ENCODE results near the gene PCNA.

Gene PCNA

DNA sequence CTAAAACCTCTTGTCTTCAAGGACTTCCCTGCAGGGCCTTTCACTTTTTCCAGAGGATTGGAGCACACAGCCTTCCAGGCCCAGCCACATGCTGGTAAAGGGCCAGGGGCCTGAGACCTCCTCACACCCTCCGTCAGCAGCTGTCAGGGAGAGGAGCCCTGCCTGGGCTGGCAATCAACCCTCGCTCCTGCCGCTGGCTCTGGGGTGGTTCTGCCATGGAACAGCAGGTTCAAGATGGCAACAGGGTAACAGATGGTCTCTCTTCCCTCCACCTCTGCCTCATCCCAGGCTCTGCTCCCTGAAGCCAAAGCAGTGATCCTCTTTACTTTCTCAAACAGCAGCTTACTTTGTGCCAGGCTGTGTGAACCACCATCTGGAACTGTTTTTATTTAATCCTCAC lies 23.8 kb downstream of the PCNA start:
- H3K27ac ChIP-seq = no peak overlapping the region
- no peak overlapping the region for H3K4me3 ChIP-seq (ENCODE audit: low read depth, low read length)
- TF ChIP-seq, protein P1, sequence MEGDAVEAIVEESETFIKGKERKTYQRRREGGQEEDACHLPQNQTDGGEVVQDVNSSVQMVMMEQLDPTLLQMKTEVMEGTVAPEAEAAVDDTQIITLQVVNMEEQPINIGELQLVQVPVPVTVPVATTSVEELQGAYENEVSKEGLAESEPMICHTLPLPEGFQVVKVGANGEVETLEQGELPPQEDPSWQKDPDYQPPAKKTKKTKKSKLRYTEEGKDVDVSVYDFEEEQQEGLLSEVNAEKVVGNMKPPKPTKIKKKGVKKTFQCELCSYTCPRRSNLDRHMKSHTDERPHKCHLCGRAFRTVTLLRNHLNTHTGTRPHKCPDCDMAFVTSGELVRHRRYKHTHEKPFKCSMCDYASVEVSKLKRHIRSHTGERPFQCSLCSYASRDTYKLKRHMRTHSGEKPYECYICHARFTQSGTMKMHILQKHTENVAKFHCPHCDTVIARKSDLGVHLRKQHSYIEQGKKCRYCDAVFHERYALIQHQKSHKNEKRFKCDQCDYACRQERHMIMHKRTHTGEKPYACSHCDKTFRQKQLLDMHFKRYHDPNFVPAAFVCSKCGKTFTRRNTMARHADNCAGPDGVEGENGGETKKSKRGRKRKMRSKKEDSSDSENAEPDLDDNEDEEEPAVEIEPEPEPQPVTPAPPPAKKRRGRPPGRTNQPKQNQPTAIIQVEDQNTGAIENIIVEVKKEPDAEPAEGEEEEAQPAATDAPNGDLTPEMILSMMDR (IDR thresholded peaks at IDR 0.05) = no peak
- no peak overlapping the region for H2AFZ ChIP-seq
- no peak overlapping the region for H3K4me2 ChIP-seq (ENCODE audit: low read length)
- no peaks in the 10 kb centered on the region for H3K9me3 ChIP-seq (ENCODE audit: control insufficient read depth, low read length)
- H3K36me3 ChIP-seq (ENCODE audit: control insufficient read depth, insufficient read depth, low read length) = no peaks in the 10 kb centered on the region
- H3K27me3 ChIP-seq (ENCODE audit: control insufficient read depth, insufficient read depth, low read length) = no peaks in the 10 kb centered on the region
- no peak overlapping the region for H3K9ac ChIP-seq
- no peaks in the 10 kb centered on the region for H3K79me2 ChIP-seq
- no peaks in the 10 kb centered on the region for H3K4me1 ChIP-seq

GRCh38 chr20:5095454-5095853 lies 24.3 kb downstream of the PCNA start:
- no peak overlapping the region for H3K9ac ChIP-seq
- no peak overlapping the region for H3K4me3 ChIP-seq (ENCODE audit: low read depth, low read length)
- TF ChIP-seq, protein P1 (IDR thresholded peaks at IDR 0.05) = no peak
- H3K9me3 ChIP-seq (ENCODE audit: control insufficient read depth, low read length) = no peaks in the 10 kb centered on the region
- H3K27ac ChIP-seq = no peak overlapping the region
- no peaks in the 10 kb centered on the region for H3K27me3 ChIP-seq (ENCODE audit: control insufficient read depth, insufficient read depth, low read length)
- H2AFZ ChIP-seq = no peak overlapping the region
- H3K36me3 ChIP-seq (ENCODE audit: control insufficient read depth, insufficient read depth, low read length) = no peaks in the 10 kb centered on the region
- H3K79me2 ChIP-seq = no peaks in the 10 kb centered on the region
- no peak overlapping the region for H3K4me2 ChIP-seq (ENCODE audit: low read length)
- H3K4me1 ChIP-seq = no peaks in the 10 kb centered on the region

DNA sequence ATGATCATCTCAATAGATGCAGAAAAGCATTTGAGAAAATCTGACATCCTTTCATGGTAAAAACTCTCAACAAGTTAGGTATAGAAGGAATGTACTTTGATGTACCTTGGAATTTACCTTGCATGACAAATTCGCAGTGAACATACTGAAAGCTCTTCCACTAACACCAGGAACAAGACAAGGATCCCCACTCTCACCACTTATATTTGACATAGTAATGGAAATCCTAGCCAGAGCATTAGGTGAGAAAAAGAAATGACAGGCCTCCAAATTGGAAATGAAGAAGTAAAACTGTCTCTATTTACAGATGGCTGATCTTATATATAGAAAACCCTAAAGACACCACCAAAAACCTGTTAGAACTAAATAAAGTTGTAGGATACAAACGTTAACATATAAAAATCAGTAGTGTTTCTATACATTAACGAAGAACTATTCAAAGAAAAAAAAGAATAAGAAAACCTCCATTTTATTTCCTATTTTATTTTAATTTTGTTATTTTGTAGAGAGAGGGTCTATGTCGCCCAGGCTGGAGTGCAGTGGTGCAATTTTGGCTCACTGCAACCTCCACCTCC lies 26.9 kb downstream of the PCNA start:
- Histone ChIP-seq H3K4me1 (no peaks in the 10 kb centered on the region), H3K4me2 (ENCODE audit: low read length) (no peak overlapping the region), H3K9ac (no peak overlapping the region), H3K9me3 (ENCODE audit: control insufficient read depth, low read length) (no peaks in the 10 kb centered on the region), H3K27ac (no peak overlapping the region), H3K4me3 (ENCODE audit: low read depth, low read length) (no peak overlapping the region), H2AFZ (no peak overlapping the region), H3K79me2 (no peaks in the 10 kb centered on the region), H3K36me3 (ENCODE audit: control insufficient read depth, insufficient read depth, low read length) (no peaks in the 10 kb centered on the region), H3K27me3 (ENCODE audit: control insufficient read depth, insufficient read depth, low read length) (no peaks in the 10 kb centered on the region)
- TF ChIP-seq, protein P1 (IDR thresholded peaks at IDR 0.05) = no peak

DNA sequence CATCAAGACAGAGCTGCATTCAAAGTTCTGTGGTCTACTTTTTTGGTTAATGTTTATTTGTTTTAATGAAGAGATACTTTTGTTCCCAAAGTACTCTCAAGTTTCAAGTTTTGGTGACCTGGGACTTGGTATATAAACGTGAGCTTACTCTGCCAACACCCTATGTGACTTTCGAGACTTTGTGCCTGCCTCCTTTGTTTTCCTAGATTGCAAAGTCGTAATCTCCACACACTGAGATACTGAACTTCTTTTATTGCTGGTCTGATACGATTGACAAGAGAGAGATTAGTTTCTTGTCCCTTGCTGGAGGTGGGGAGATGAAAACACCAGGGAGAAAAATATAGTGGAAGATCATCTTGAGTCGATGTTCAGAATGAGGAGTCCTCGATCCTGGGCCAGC lies 27.9 kb downstream of the PCNA start:
- no peak overlapping the region for H3K9ac ChIP-seq
- H3K27me3 ChIP-seq (ENCODE audit: control insufficient read depth, insufficient read depth, low read length) = no peaks in the 10 kb centered on the region
- H3K27ac ChIP-seq = no peak overlapping the region
- H3K36me3 ChIP-seq (ENCODE audit: control insufficient read depth, insufficient read depth, low read length) = no peaks in the 10 kb centered on the region
- no peaks in the 10 kb centered on the region for H3K4me1 ChIP-seq
- TF ChIP-seq, protein P1 (IDR thresholded peaks at IDR 0.05) = no peak
- H2AFZ ChIP-seq = no peak overlapping the region
- H3K79me2 ChIP-seq = no peaks in the 10 kb centered on the region
- no peak overlapping the region for H3K4me3 ChIP-seq (ENCODE audit: low read depth, low read length)
- H3K9me3 ChIP-seq (ENCODE audit: control insufficient read depth, low read length) = no peaks in the 10 kb centered on the region
- no peak overlapping the region for H3K4me2 ChIP-seq (ENCODE audit: low read length)

DNA sequence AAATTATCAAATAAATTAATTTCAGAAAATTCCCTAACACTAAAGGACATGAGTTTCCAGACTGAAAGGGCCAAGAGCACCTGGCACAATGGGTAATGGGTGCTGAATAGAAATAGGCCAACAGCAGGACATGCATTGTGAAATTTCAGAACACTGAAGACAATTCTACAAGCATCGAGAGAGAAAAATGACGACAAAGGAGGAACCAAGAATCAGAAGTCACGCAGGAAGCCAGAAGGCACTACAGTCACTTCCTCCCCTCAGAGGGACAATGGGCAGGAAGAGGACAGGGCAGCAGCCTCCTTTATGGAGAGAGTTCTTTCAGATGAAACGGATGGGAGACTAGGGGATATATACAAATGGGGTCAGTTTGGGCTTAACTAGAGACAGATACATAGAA lies 29.6 kb downstream of the PCNA start:
- H3K36me3 ChIP-seq (ENCODE audit: control insufficient read depth, insufficient read depth, low read length) = no peaks in the 10 kb centered on the region
- TF ChIP-seq, protein P1 (IDR thresholded peaks at IDR 0.05) = no peak
- no peak overlapping the region for H3K9ac ChIP-seq
- H3K79me2 ChIP-seq = no peaks in the 10 kb centered on the region
- no peaks in the 10 kb centered on the region for H3K27me3 ChIP-seq (ENCODE audit: control insufficient read depth, insufficient read depth, low read length)
- no peak overlapping the region for H2AFZ ChIP-seq
- H3K27ac ChIP-seq = peak overlapping the region; percentile 16
- H3K4me2 ChIP-seq (ENCODE audit: low read length) = no peak overlapping the region
- H3K4me1 ChIP-seq = no peaks in the 10 kb centered on the region
- H3K9me3 ChIP-seq (ENCODE audit: control insufficient read depth, low read length) = no peaks in the 10 kb centered on the region
- H3K4me3 ChIP-seq (ENCODE audit: low read depth, low read length) = no peak overlapping the region

Data from parathyroid adenoma (tissue), 2 donors.